HepG2 (cell line): ENCODE results near the gene RPS2.

Source experiments
- EP300 ChIP-seq, 3 experiments: sonication (generic) in 1 of 3; formaldehyde crosslinking in 1 of 3; IDR thresholded peaks; 2 replicates each; pipeline versions ENCODE4 v1.5.1 to v1.6.1; 2011 to 2020; ENCODE audit warnings: low read depth in 2 of 3, low read length in 2 of 3, borderline replicate concordance in 1 of 3, improper control_type of control experiment in 1 of 3, mild to moderate bottlenecking in 1 of 3, missing genetic modification reagents in 1 of 3, moderate library complexity in 1 of 3
- ZKSCAN8 ChIP-seq: IDR thresholded peaks from 2 replicates; pipeline ENCODE4 v1.6.1; 2016; ENCODE audit warnings: borderline replicate concordance, missing genetic modification reagents, missing compliant biosample characterization
- ZMYM3 ChIP-seq: sonication (generic); formaldehyde crosslinking; IDR thresholded peaks from 2 replicates; pipeline ENCODE4 v1.5.1; 2020; ENCODE audit warnings: mild to moderate bottlenecking, missing genetic modification reagents

DNA sequence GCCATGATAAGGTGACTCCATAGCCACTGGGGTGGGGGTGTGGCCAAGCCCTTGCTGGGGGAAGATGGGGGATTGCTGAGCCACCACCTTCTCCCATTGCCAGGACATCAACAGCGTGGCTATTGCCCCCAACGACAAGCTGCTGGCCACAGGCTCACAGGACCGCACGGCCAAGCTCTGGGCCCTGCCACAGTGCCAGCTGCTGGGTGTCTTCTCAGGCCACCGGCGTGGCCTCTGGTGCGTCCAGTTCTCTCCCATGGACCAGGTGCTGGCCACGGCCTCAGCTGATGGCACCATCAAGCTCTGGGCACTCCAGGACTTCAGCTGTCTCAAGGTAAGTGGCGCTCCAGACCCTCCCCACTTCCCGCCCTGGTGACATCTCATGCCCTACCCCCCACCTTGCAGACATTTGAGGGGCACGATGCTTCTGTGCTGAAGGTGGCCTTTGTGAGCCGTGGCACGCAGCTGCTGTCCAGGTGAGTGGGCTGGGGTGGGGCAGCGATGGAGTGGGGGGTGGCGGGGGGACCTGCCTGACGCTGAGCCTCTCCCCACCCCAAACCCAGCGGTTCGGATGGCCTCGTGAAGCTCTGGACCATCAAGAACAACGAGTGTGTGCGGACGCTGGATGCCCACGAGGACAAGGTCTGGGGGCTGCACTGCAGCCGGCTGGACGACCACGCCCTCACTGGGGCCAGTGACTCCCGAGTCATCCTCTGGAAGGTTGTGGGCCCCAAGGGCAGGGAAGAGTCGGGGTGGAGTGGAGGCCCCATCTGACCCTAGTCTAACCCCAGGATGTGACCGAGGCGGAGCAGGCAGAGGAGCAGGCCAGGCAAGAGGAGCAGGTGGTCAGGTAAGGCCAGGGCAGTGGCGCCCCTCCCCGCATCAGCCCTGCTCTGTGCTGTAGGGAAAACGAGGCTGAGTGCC lies 12.6 kb upstream of the RPS2 start:
- TF ChIP-seq ZMYM3 (CRISPR knock-in tag) (no peak), EP300 (IDR thresholded peaks at IDR 0.05; ENCODE audit: low read depth in 2 of 2, low read length in 2 of 2) (no peak), EP300 (CRISPR knock-in tag; IDR thresholded peaks at IDR 0.05; ENCODE audit: borderline replicate concordance) (no peak), ZKSCAN8 (CRISPR knock-in tag) (no peak)
